GM08714 (cell line): Measurements from ENCODE around the gene MMP24OS.

ENCODE experiments used
- H3K4me3 ChIP-seq: fragments of 200-500 bp; sonication (Bioruptor generic); 2 replicates; pipeline ENCODE4 v1.5.1; 2014; ENCODE audit warnings: mild to moderate bottlenecking, low read length, inconsistent platforms
- ZNF274 ChIP-seq: IDR thresholded peaks from 2 replicates; pipeline ENCODE4 v1.6.1; 2012; ENCODE audit warnings: mild to moderate bottlenecking, low read depth, low read length

MMP24OS gene

GRCh38 chr20:35290186-35290886, 12.4 kb upstream of the MMP24OS start:
- H3K4me3 ChIP-seq, result no peak overlapping the region
- TF ChIP-seq ZNF274, result no peak

GRCh38 chr20:35288325-35289060, 10.6 kb upstream of the MMP24OS start:
- H3K4me3 ChIP-seq, result no peak overlapping the region
- TF ChIP-seq ZNF274, result no peak

- H3K4me3 ChIP-seq, result no peak overlapping the region
These were observed 9.8 kb upstream of the MMP24OS start for GRCh38 chr20:35287509-35288324.

GRCh38 chr20:35286899-35287508, 9.1 kb upstream of the MMP24OS start:
- TF ChIP-seq ZNF274, result no peak
- no peak overlapping the region for H3K4me3 ChIP-seq

More at GRCh38 chr20:35287509-35288324, 9.8 kb upstream of the MMP24OS start:
- TF ChIP-seq ZNF274, result no peak

GRCh38 chr20:35286077-35286898, 8.4 kb upstream of the MMP24OS start:
- TF ChIP-seq ZNF274, result no peak
- no peak overlapping the region for H3K4me3 ChIP-seq

- no peak overlapping the region for H3K4me3 ChIP-seq
- TF ChIP-seq ZNF274, result no peak
These were observed 7.8 kb upstream of the MMP24OS start for GRCh38 chr20:35285806-35286076.

GRCh38 chr20:35284992-35285805, 7.3 kb upstream of the MMP24OS start:
- peak overlapping the region; percentile 69 for H3K4me3 ChIP-seq
- TF ChIP-seq ZNF274, result no peak

GRCh38 chr20:35284267-35284991, 6.5 kb upstream of the MMP24OS start, which contains the start of gene EIF6:
EIF6 (minus strand) TSS chr20:35284772; CDS start chr20:35284487, 285 bp downstream.
- TF ChIP-seq ZNF274, result no peak
- H3K4me3 ChIP-seq, result peak within 1 kb of the TSS; percentile 69

- peak overlapping the region; percentile 69 for H3K4me3 ChIP-seq
- no peak for TF ChIP-seq ZNF274
These were observed 5.7 kb upstream of the MMP24OS start for GRCh38 chr20:35283441-35284266.

- H3K4me3 ChIP-seq, result no peak overlapping the region
- TF ChIP-seq ZNF274, result no peak
These were observed 3.7 kb upstream of the MMP24OS start for GRCh38 chr20:35281506-35282101.

- no peak overlapping the region for H3K4me3 ChIP-seq
- TF ChIP-seq ZNF274, result no peak
These were observed 2.6 kb upstream of the MMP24OS start for GRCh38 chr20:35280523-35280922.
